ENCODE data around the gene TRMO. TPM values are rescaled to one million over a fixed set of nuclear protein-coding genes. Genes with fewer than 3 reads are reported as not detected.

TRMO gene
- total and polyA plus RNA-seq, 2 of the 8 experiments (the other 6 are each of a cell fraction or from before 2014, with no cell fraction given): 4.6 to 5.6 TPM

GRCh38 chr9:97959585-97959984 lies 37.3 kb upstream of the TRMO start:
- Histone ChIP-seq H2BK20ac (ENCODE audit: low read length) (no peak overlapping the region), H3K4me3 (ENCODE audit: extremely low read depth in 1 of 4, insufficient read depth in 2 of 4, low read depth in 3 of 4, low read length in 4 of 4) (no peak overlapping the region), H2BK120ac (replicated peaks; ENCODE audit: low read depth, low read length) (no peak overlapping the region), H3K23ac (ENCODE audit: insufficient read length) (no peak overlapping the region), H4K91ac (replicated peaks; ENCODE audit: insufficient read length, low read length) (no peak overlapping the region), H2BK5ac (ENCODE audit: low read depth, low read length) (no peak overlapping the region), H3K18ac (ENCODE audit: extremely low read depth, low read length) (no peak overlapping the region), H3K79me2 (ENCODE audit: control insufficient read depth in 1 of 2, insufficient read depth in 2 of 2, low read length in 2 of 2) (no peaks in the 10 kb centered on the region), H3K27ac (ENCODE audit: low read depth, low read length) (no peak overlapping the region), H4K20me1 (replicated peaks in 1 of 2; ENCODE audit: control insufficient read depth in 1 of 2, insufficient read depth in 2 of 2, low read length in 2 of 2) (no peaks in the 10 kb centered on the region), H2BK15ac (ENCODE audit: low read length) (no peak overlapping the region), H2BK12ac (ENCODE audit: low read depth, low read length) (no peak overlapping the region), H3K14ac (ENCODE audit: insufficient read length) (no peak overlapping the region), H3K4me2 (ENCODE audit: insufficient read depth in 1 of 2, low read depth in 2 of 2, low read length in 2 of 2) (no peak overlapping the region), H4K8ac (ENCODE audit: extremely low read depth, insufficient read depth, low read length) (no peak overlapping the region), H4K5ac (ENCODE audit: insufficient read length, low read depth, low read length) (no peak overlapping the region), H3K36me3 (ENCODE audit: control insufficient read depth in 2 of 4, insufficient read depth in 4 of 4, low read length in 3 of 4) (no peaks in the 10 kb centered on the region), H3K4ac (replicated peaks; ENCODE audit: insufficient read length, low read depth, low read length) (no peak overlapping the region), H3K23me2 (ENCODE audit: low read depth, low read length) (no peaks in the 10 kb centered on the region), H3K79me1 (ENCODE audit: low read depth, low read length) (no peaks in the 10 kb centered on the region), H3K56ac (replicated peaks; ENCODE audit: insufficient read length, low read depth, low read length) (no peak overlapping the region), H3K4me1 (replicated peaks in 1 of 4; ENCODE audit: control insufficient read depth in 3 of 4, insufficient read depth in 4 of 4, low read length in 3 of 4) (no peaks in the 10 kb centered on the region), H2AK5ac (ENCODE audit: low read depth, low read length) (no peak overlapping the region), H3K9ac (replicated peaks in 1 of 4; ENCODE audit: extremely low read depth in 1 of 4, low read depth in 3 of 4, low read length in 3 of 4) (no peak overlapping the region), H3K9me3 (ENCODE audit: insufficient read depth in 2 of 2, low read depth in 1 of 2, low read length in 1 of 2) (no peaks in the 10 kb centered on the region), H3K27me3 (replicated peaks in 1 of 4; ENCODE audit: control insufficient read depth in 3 of 4, extremely low read depth in 1 of 4, insufficient read depth in 3 of 4, low read length in 3 of 4) (no peaks in the 10 kb centered on the region; a peak in 2 of 7 replicates), H2AFZ (ENCODE audit: low read length) (no peak overlapping the region)
- POLR2A ChIA-PET (ENCODE audit: partially characterized antibody): no interaction called here
- FAIRE-seq (no peak), DNase-seq (ENCODE audit: low read depth in 1 of 2, low spot score in 2 of 2) (no peak)
- CTCF ChIA-PET (ENCODE audit: partially characterized antibody): interaction anchor here (0.9 to 1.5 kb wide), 7 partner anchors 11 to 98 kb away, joined by 3 to 9 read pairs (median 3); no protein-coding TSS in a partner anchor
- no peak for TF ChIP-seq PHF8 (conservative IDR thresholded peaks at IDR 0.05; ENCODE audit: low read depth, low read length)
- TF ChIP-seq SP1 (IDR thresholded peaks at IDR 0.05; ENCODE audit: low read depth, low read length): no peak
- no peak for TF ChIP-seq SRF (IDR thresholded peaks at IDR 0.05; ENCODE audit: low read depth, low read length)

Measured in H1 (cell line).